T47D (cell line): ENCODE measurements around the gene CDKN2AIP.
"Not testable (repeated sequence)": the region's sequence is repeated elsewhere in the genome, so short reads cannot be mapped to it uniquely, and the experiment has no call there.

Experiments used
- DNase-seq, 2 experiments: peaks; one replicate each; pipeline versions ENCODE4 v3.0.0 to v3.0.0-alpha.2; 2011 to 2012; ENCODE audit warnings: low read depth in 1 of 2, low spot score in 1 of 2
- JUND ChIP-seq: IDR thresholded peaks from 2 replicates; pipeline ENCODE4 v1.6.1; 2012; ENCODE audit warnings: low read depth
- in situ Hi-C: cut with HindIII; loops from 2 replicates; pipeline ENCODE4 v1.10.0; 2016; ENCODE audit warnings: low sequenced_read_pairs, low pct_unique_long_range_greater_than_20kb

The CDKN2AIP gene

DNA sequence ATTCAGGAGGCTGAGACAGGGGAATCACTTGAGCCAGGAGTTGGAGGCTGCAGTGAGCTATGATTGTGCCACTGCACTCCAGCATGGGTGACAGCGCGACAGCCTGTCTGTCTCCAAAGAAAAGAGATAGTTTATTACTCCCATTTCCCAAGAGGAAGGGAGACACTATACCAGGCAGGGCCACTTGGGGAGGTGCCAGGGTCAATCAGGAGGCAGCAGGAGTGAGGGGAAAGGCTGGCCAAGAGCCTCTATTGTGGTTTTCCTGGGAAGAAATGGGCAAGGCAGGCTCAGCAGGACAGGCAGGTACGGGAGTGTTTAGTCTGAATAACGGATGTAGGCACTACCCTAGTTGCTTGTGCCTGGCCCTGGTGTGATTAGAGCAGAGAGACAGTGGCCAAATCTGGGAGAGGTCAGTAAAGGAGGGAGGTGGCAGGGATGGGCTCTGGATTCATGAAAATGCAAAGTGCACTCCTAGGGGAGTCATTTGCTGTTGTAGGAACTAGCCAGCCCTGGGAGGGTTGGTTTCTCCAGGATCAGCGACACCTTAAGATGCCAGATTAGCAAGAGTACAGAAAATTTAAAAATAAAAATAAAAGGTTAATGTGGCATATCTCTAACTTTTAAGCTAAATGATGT is 20.2 kb upstream of the CDKN2AIP start:
- no peak for DNase-seq
- TF ChIP-seq JUND = no peak
- in situ Hi-C loops = no loop called here

DNA sequence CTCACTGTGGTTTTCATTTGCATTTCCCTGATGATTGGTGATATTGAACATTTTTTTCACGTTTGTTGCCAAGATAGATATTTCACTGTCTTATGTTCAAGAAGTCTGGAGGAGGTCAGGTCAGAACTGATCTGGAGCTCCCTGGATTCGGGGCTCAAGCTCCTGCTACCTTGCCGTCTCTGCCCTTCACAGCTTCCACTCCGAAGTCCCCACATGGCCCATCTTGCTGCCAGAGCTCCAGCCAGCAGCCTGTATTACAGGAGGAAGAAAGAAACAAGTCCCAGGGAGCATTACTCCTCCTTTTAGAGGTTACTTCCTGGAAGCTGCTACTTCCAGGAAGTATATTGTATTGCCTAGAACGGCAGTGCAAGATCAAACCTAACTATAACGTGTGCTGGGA is 17.9 kb upstream of the CDKN2AIP start:
- in situ Hi-C loops = no loop called here
- no peak for DNase-seq
- no peak for TF ChIP-seq JUND

DNA sequence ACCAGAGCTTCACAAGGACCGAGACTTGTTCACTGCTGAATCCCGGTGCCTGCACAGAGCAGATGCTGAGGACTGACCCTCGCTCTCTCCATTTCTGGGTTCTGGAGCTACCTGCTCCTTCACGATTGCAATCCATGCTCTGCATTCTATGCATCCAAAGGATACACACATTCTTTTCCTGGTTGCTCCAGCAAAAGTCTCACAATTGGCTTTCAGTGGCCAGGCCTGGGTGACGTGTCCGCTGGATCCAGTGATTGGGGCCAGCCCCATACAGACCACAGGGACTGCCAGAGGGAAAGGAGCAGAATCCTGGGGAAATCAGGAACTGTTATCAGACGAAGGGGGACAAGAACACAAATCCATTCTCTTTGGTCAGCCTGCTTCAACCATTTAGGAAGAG is 14.9 kb upstream of the CDKN2AIP start:
- TF ChIP-seq JUND = no peak
- no peak for DNase-seq
- in situ Hi-C loops = no loop called here

DNA sequence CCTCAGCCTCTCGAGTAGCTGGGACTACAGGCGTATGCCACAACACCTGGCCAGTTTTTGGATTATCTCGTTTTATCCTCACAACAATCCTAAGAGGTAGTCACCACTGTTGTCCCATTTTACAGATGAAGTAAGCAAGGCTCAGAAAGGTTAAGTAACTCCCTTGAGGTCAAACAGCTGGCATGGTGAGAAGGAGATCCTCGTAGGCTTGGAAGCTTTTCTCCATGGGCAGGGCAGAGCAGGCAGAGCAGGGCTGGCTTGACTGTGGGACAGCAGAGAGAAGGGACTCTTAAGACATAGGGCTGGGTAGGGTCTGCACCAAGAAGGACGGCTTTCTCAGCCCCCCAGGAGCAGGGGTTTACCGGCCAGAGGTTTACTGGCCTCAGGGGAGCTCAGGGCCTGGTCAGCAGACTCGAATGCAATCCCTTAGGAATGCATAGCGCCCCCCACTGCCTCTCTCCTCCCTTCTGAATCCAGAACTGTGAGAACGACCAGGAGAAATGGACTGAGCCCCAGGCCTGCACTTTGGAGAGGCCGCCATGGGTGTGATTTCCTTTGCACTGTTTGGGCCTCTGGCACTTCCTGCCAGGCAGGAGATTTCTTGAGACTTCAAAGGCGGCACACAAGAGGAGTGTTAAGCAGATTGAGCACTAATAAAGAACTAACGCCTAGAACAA is 14.0 kb upstream of the CDKN2AIP start:
- no peak for DNase-seq
- no peak for TF ChIP-seq JUND
- in situ Hi-C loops = no loop called here

DNA sequence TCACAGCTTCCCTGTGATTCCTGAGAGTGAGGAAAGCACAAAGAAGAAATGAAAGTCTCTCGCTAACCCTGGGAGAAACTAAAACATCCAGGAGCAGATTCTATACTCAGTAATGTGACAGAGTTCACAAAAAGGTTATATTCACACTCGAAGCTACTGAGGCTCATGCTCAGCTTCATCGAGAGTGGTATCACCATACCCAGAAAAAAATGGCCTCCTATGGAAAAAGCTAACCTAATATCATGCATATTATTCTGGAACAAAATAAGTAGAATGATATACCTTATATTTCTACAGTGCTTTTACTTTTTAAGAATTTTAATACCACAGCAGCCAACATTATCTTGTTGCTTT is 13.5 kb upstream of the CDKN2AIP start:
- no peak for DNase-seq
- TF ChIP-seq JUND = no peak
- in situ Hi-C loops = no loop called here

DNA sequence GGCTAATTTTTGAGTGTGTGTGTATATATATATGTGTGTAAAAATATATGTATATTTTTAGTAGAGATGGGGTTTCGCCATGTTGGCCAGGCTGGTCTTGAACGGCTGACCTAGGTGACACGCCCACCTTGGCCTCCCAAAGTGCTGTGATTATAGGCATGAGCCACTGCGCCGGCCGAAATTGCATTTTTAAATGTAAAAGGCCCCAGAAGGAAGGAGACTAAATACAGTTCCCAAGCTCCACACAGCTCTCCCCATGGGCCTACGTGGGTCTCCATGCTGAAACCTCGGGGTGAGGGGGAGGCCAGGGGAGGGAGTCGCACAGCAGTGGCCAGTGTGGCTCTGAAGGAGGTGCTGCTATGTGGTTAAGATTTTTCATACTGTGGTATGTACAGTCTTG is 12.8 kb upstream of the CDKN2AIP start:
- in situ Hi-C loops = no loop called here
- TF ChIP-seq JUND = no peak
- no peak for DNase-seq

DNA sequence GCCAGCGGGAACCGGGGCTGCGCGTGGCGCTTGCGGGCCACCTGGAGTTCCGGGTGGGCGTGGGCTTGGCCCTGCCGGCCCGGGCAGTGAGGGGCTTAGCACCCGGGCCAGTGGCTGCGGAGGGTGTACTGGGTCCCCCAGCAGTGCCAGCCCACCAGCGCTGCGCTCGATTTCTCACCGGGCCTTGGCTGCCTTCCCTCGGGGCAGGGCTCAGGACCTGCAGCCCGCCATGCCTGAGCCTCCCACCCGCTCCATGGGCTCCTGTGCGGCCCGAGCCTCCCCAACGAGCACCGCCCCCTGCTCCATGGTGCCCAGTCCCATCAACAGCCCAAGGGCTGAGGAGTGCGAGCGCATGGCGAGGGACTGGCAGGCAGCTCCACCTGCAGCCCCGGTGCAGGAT is 11.3 kb upstream of the CDKN2AIP start:
- in situ Hi-C loops, DNase-seq: not testable (repeated sequence)

DNA sequence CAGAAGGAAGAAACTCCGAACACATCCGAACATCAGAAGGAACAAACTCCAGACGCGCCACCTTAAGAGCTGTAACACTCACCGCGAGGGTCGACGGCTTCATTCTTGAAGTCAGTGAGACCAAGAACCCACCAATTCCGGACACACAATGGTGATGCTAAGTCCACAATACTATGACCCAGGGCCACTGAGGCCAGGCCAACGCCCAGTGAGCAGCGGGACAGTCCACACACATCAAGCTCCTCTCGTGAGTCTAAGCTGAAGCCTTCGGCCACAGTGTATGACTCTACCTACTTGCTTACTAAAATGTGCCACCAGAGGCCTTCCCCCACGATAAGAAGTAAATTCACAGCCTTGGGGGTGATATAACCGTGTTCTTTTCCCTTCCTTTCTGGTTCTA is 10.2 kb upstream of the CDKN2AIP start:
- in situ Hi-C loops = no loop called here
- no peak for TF ChIP-seq JUND
- no peak for DNase-seq

DNA sequence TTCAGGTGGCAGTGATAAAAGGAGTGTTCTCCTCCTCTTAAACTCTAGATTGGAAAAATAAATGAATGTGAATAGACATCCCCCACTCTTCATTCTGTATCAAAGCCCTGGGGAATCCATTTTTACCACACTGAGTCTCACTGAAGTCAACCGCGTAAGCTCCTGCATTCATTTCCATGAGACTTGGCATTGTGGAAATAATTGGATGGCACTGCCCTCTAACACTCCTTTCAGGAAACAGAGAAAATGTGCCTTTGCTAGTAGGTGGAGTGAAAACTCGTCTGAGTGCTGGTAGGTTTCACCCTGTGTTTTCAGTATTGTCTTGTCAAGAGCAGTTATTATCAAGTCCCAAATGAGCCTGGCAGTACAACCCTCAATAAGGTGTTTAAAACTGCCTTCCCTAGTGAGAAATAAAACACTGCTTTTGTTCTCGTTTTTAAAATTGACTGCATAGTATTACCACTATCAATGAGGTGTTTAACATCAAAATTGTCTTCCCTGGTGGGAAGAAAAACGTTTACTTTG is 9.7 kb upstream of the CDKN2AIP start:
- DNase-seq = no peak
- TF ChIP-seq JUND = no peak
- in situ Hi-C loops = no loop called here

DNA sequence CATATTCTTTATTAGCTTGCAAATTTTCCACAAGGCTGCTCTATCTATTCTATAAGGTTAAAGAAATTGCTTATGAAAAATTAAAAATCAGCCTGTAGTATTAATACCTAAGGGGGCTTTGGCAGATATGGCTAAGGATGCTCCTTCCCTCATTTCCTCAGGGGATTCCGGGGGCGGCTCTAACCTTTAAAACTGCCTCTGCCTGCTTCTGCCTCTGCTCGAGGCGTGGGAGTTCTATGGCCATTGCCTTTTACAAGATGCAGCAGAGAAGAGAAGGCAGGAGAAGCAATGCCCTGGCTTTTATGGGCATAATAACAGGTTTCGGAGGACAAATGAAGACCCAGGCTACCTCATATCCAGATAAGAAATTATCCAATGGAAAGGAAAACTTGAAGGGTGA is 8.6 kb upstream of the CDKN2AIP start:
- in situ Hi-C loops = no loop called here
- no peak for TF ChIP-seq JUND
- no peak for DNase-seq

DNA sequence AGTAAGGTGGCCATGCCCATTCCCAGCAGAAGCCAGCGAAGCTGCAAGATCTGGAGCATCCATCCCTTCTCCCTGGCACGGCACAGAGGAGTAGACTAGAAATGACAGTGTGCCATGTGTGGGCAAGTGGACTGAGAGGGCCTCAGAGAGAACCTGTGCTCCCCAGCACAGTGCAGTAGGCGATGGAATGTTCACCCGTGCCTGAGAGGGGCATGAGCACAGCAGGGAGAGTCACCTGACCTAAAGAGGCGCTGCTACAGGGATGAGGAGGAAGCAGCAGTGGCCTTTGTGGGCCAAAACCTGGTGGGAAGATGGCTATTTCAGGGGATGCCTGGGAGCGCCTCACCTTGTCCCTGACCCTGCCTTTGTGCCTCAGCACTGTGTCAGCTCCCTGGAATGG is 8.0 kb upstream of the CDKN2AIP start:
- no peak for DNase-seq
- in situ Hi-C loops = no loop called here
- TF ChIP-seq JUND = no peak

DNA sequence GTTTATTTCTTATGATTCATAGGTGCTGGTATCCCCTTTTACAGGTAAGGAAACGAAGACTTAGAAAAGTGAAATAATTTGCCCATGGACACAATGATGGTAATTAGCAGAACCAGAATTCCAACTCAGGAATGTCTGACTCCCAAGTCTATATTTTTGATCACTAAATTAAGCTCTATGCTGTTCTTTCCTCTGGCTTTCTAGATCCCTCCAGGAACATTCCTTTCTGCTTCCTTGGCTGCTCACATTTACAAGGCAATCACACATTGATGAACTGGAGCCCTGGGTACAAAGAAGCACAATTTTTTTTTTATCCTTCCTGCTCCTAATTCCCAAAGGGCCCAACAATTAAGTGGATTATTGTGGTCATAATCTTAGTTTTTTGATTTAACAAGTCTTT is 7.0 kb upstream of the CDKN2AIP start:
- no peak for TF ChIP-seq JUND
- no peak for DNase-seq
- in situ Hi-C loops = no loop called here

DNA sequence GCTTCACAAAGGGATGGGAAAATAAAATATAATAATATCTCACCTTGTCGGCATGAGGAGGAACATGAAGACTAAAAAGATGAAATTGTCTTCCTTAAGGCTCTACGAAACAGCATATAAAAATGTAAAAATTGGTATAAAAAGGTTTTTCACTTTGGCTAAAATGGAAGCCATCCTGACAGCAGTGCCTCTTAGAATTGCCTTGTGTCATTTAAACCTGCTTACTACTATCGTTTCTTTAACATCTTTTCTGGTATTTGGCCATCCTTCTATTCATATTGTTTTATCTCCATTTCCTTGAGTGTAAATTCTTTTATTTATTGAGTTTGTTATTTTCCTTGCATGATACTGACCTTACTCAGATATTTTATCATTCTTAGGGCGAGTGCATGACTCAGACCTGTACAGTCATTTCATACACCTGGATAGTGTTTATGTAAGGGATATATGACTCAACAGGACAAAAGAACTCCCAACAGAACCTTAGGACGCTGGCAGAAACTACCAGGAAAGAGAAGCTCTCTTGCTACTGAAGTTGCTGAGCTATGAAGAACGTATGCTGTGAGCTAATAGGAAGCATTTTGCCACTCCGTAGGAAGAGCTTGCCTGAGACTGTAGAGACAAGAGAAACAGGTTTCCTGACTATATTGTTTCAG is 5.8 kb upstream of the CDKN2AIP start:
- in situ Hi-C loops = no loop called here
- DNase-seq = peak; percentile 24 to 62
- TF ChIP-seq JUND = no peak
